NB4 (cell line): ENCODE results near the gene DENND10.
"Not testable (repeated sequence)": the region's sequence is repeated elsewhere in the genome, so short reads cannot be mapped to it uniquely, and the experiment has no call there.

Experiments used
- CTCF ChIP-seq: IDR thresholded peaks from one replicate; pipeline ENCODE4 v1.5.1; 2012; ENCODE audit warnings: low read depth, low read length
- MAX ChIP-seq: IDR thresholded peaks from 2 replicates; pipeline ENCODE4 v1.6.1; 2011; ENCODE audit warnings: low read depth, low read length
- MYC ChIP-seq: IDR thresholded peaks from 2 replicates; pipeline ENCODE4 v1.6.1; 2011; ENCODE audit warnings: low read depth, low read length
- POLR2A ChIP-seq: IDR thresholded peaks from 2 replicates; pipeline ENCODE4 v1.6.1; 2011; ENCODE audit warnings: mild to moderate bottlenecking; ENCODE audit not compliant: insufficient read length; ENCODE audit errors: extremely low read depth

GRCh38 chr10:119137878-119138277 lies 34.0 kb downstream of the DENND10 start:
- not testable (repeated sequence) for TF ChIP-seq POLR2A, CTCF, MYC, MAX
